PC-3 (cell line): Measurements from ENCODE around the gene DRG2. TPM values are rescaled to one million over a fixed set of nuclear protein-coding genes. Genes with fewer than 3 reads are reported as not detected.

Source experiments
- ATAC-seq: fragments of 200-7000 bp; cut with Tn5 transposase; 2 replicates; pipeline ENCODE4 v1.9.1; 2020; ENCODE audit warnings: mild to moderate bottlenecking, moderate library complexity
- BruUV-seq: library from RNA; stranded (reverse); fragments of 400-500 nt; replicated peaks from 2 replicates; lab custom pipeline; 2021; lab: Mats Ljungman, UMichigan
- CTCF ChIA-PET: fragments of 300-600 bp; sonication (Branson Sonifier 250); formaldehyde crosslinking; loops from one replicate; lab custom pipeline; 2022; ENCODE audit warnings: antibody characterized with exemption; lab: Charles Lee
- POLR2A ChIA-PET: fragments of 300-600 bp; sonication (Branson Sonifier 250); formaldehyde crosslinking; loops from one replicate; lab custom pipeline; 2022; ENCODE audit warnings: antibody characterized with exemption; ENCODE audit not compliant: unreplicated experiment; lab: Charles Lee
- DNase-seq: peaks from one replicate; pipeline ENCODE4 v3.0.0-alpha.2; 2015
- H2AFZ ChIP-seq: fragments of 300-600 bp; sonication (generic); 2 replicates; pipeline ENCODE4 v1.6.0; 2016; ENCODE audit warnings: antibody characterized with exemption, low read length
- H3F3A ChIP-seq: fragments of 300-600 bp; sonication (generic); one replicate; pipeline ENCODE4 v1.6.0; 2017; ENCODE audit warnings: antibody characterized with exemption, low read length, control low read depth, mild to moderate bottlenecking; ENCODE audit not compliant: unreplicated experiment
- H3K27ac ChIP-seq: fragments of 300-600 bp; sonication (generic); 2 replicates; pipeline ENCODE4 v1.5.1; 2016; ENCODE audit warnings: mild to moderate bottlenecking, low read length
- H3K27me3 ChIP-seq: fragments of 300-600 bp; sonication (generic); 2 replicates; pipeline ENCODE4 v1.6.1; 2016; ENCODE audit warnings: low read length, mixed read lengths
- H3K36me3 ChIP-seq: fragments of 300-600 bp; sonication (generic); 2 replicates; pipeline ENCODE4 v1.6.1; 2016; ENCODE audit warnings: low read depth, mixed run types, low read length, mixed read lengths
- H3K4me1 ChIP-seq: fragments of 300-600 bp; sonication (generic); 2 replicates; pipeline ENCODE4 v1.5.1; 2016; ENCODE audit warnings: low read length; ENCODE audit not compliant: insufficient read depth
- H3K4me2 ChIP-seq: fragments of 300-600 bp; sonication (generic); 2 replicates; pipeline ENCODE4 v1.6.0; 2016; ENCODE audit warnings: low read length
- H3K4me3 ChIP-seq: fragments of 300-600 bp; sonication (generic); 2 replicates; pipeline ENCODE4 v1.5.1; 2016; ENCODE audit warnings: mild to moderate bottlenecking, low read length, mixed read lengths
- H3K79me2 ChIP-seq: fragments of 300-600 bp; sonication (generic); 2 replicates; pipeline ENCODE4 v1.6.1; 2017; ENCODE audit warnings: low read length, mixed read lengths
- H3K9ac ChIP-seq: fragments of 300-600 bp; sonication (generic); 2 replicates; pipeline ENCODE4 v1.6.0; 2016; ENCODE audit warnings: mild to moderate bottlenecking, low read length
- H3K9me2 ChIP-seq: fragments of 300-600 bp; sonication (generic); replicated peaks from 2 replicates; pipeline ENCODE4 v1.6.1; 2016; ENCODE audit warnings: mixed run types, low read length, mixed read lengths
- H3K9me3 ChIP-seq: fragments of 300-600 bp; sonication (generic); 2 replicates; pipeline ENCODE4 v1.6.1; 2016; ENCODE audit warnings: low read length, mixed read lengths
- H4K20me1 ChIP-seq: fragments of 300-600 bp; sonication (generic); 2 replicates; pipeline ENCODE4 v1.6.1; 2016; ENCODE audit warnings: low read length, mixed read lengths
- EZH2 ChIP-seq: fragments of 300-600 bp; sonication (generic); IDR thresholded peaks from one replicate; pipeline ENCODE4 v1.6.1; 2017; ENCODE audit warnings: antibody characterized with exemption, mild to moderate bottlenecking, low read length; ENCODE audit not compliant: unreplicated experiment
- EZH2phosphoT487 ChIP-seq: fragments of 300-600 bp; sonication (generic); IDR thresholded peaks from 2 replicates; pipeline ENCODE4 v1.6.1; 2018; ENCODE audit warnings: mild to moderate bottlenecking, antibody characterized with exemption, low read length, borderline replicate concordance
- intact Hi-C: fragments of 100-400 bp; cut with micrococcal nuclease; formaldehyde crosslinking; loops from 2 replicates; pipeline ENCODE4 v1.9.0; 2023
- total RNA-seq: library from RNA; depleted of rRNA; stranded (reverse); fragments of >200 nt; gene quantifications from 2 replicates; pipeline ENCODE4 v1.2.3, GENCODE V29; 2014
- TF ChIP-seq, protein P1 (sequence below): fragments of 300-600 bp; sonication (generic); conservative IDR thresholded peaks from 2 replicates; pipeline ENCODE4 v1.5.1; 2017; ENCODE audit warnings: antibody characterized with exemption, low read depth, mild to moderate bottlenecking, low read length

The DRG2 gene
- total RNA-seq, 1 experiment from 2014 or later = 102 TPM

DNA sequence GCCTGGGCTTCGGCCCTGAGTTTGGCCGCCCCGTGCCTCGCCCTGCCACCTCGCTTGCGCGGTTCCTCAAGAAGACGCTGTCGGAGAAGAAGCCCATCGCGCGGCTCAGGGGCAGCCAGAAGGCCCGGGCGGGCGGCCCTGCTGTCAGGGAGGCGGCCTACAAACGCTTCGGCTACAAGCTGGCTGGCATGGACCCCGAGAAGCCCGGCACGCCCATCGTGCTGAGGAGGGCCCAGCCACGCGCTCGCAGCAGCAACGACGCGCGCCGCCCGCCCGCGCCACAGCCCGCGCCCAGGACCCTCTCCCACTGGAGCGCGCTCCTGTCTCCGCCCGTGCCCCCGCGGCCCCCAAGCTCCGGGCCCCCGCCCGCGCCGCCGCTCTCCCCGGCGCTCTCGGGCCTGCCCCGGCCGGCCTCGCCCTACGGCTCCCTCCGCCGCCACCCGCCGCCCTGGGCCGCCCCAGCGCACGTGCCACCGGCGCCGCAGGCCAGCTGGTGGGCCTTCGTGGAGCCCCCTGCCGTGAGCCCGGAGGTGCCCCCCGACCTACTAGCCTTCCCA lies 32.8 kb downstream of the DRG2 start:
- TF ChIP-seq EZH2phosphoT487 = no peak
- TF ChIP-seq, protein P1, sequence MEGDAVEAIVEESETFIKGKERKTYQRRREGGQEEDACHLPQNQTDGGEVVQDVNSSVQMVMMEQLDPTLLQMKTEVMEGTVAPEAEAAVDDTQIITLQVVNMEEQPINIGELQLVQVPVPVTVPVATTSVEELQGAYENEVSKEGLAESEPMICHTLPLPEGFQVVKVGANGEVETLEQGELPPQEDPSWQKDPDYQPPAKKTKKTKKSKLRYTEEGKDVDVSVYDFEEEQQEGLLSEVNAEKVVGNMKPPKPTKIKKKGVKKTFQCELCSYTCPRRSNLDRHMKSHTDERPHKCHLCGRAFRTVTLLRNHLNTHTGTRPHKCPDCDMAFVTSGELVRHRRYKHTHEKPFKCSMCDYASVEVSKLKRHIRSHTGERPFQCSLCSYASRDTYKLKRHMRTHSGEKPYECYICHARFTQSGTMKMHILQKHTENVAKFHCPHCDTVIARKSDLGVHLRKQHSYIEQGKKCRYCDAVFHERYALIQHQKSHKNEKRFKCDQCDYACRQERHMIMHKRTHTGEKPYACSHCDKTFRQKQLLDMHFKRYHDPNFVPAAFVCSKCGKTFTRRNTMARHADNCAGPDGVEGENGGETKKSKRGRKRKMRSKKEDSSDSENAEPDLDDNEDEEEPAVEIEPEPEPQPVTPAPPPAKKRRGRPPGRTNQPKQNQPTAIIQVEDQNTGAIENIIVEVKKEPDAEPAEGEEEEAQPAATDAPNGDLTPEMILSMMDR = no peak
- no peak for TF ChIP-seq EZH2
- Histone ChIP-seq H3K9ac (no peak overlapping the region), H2AFZ (no peak overlapping the region), H3K4me2 (no peak overlapping the region), H3K9me2 (no peaks in the 10 kb centered on the region), H4K20me1 (no peaks in the 10 kb centered on the region), H3K79me2 (no peaks in the 10 kb centered on the region), H3K4me1 (no peaks in the 10 kb centered on the region), H3K36me3 (no peaks in the 10 kb centered on the region), H3F3A (no peaks in the 10 kb centered on the region), H3K4me3 (no peak overlapping the region), H3K27me3 (no peaks in the 10 kb centered on the region), H3K9me3 (no peaks in the 10 kb centered on the region), H3K27ac (no peak overlapping the region)
- intact Hi-C loops = no loop called here
- ChIA-PET POLR2A (no interaction called here), CTCF (no interaction called here)
- no TSS peak for BruUV-seq
- DNase-seq = no peak
- no peak for ATAC-seq

- Histone ChIP-seq H3K79me2 (no peaks in the 10 kb centered on the region), H3K4me2 (no peak overlapping the region), H3K9me2 (no peaks in the 10 kb centered on the region), H3K9me3 (no peaks in the 10 kb centered on the region), H3K4me1 (no peaks in the 10 kb centered on the region), H3K36me3 (no peaks in the 10 kb centered on the region), H3K27me3 (no peaks in the 10 kb centered on the region), H3F3A (no peaks in the 10 kb centered on the region), H4K20me1 (no peaks in the 10 kb centered on the region), H3K9ac (no peak overlapping the region), H3K4me3 (no peak overlapping the region), H3K27ac (no peak overlapping the region), H2AFZ (no peak overlapping the region)
- ChIA-PET POLR2A (no interaction called here), CTCF (no interaction called here)
- intact Hi-C loops = no loop called here
- no TSS peak for BruUV-seq
- ATAC-seq (no peak), DNase-seq (no peak)
- TF ChIP-seq EZH2phosphoT487 = no peak
- TF ChIP-seq, protein P1 = no peak
- no peak for TF ChIP-seq EZH2
Observed at GRCh38 chr17:18121144-18121910, 33.6 kb downstream of the DRG2 start.
